Measurements from ENCODE around the gene STARD10. TPM values are rescaled to one million over a fixed set of nuclear protein-coding genes. Genes with fewer than 3 reads are reported as not detected.
"Not testable (repeated sequence)": the region's sequence is repeated elsewhere in the genome, so short reads cannot be mapped to it uniquely, and the experiment has no call there.

Gene STARD10
- total RNA-seq, 2 donors from 2014 or later, result 9.5 to 17.8 TPM

- DNase-seq (ENCODE audit: low spot score) (peak; percentile 82), ATAC-seq (peak; percentile 76 to 89)
- Mint-ChIP-seq H3K4me3 (no peak overlapping the region), H3K27me3 (no peaks in the 10 kb centered on the region), H3K27ac (no peak overlapping the region), H3K36me3 (peaks cover 4% of the 10 kb centered on the region), H3K9me3 (no peaks in the 10 kb centered on the region), H3K4me1 (ENCODE audit: low read depth in 2 of 2) (peaks cover 11 to 35% of the 10 kb centered on the region in 2 donors)
These were observed 28.3 kb upstream of the STARD10 start for GRCh38 chr11:72821920-72822799.

- ATAC-seq (no peak), DNase-seq (ENCODE audit: low spot score) (no peak)
- Mint-ChIP-seq H3K36me3 (peaks cover 4% of the 10 kb centered on the region), H3K27ac (no peak overlapping the region), H3K4me3 (peak overlapping the region; percentile 23), H3K9me3 (no peaks in the 10 kb centered on the region), H3K4me1 (ENCODE audit: low read depth in 2 of 2) (peaks cover 12 to 39% of the 10 kb centered on the region in 2 donors), H3K27me3 (no peaks in the 10 kb centered on the region)
These were observed 27.5 kb upstream of the STARD10 start for GRCh38 chr11:72821221-72821919.

GRCh38 chr11:72820439-72821139, 26.7 kb upstream of the STARD10 start:
- H3K27me3 Mint-ChIP-seq, result no peaks in the 10 kb centered on the region
- H3K9me3 Mint-ChIP-seq, result no peaks in the 10 kb centered on the region
- DNase-seq (ENCODE audit: low spot score), result no peak
- no peak for ATAC-seq
- peak overlapping the region; percentile 23 for H3K4me3 Mint-ChIP-seq
- H3K27ac Mint-ChIP-seq, result peak overlapping the region in 1 of 2 donors; percentile 54
- peaks cover 20 to 42% of the 10 kb centered on the region in 2 donors for H3K4me1 Mint-ChIP-seq (ENCODE audit: low read depth in 2 of 2)
- peaks cover 4% of the 10 kb centered on the region for H3K36me3 Mint-ChIP-seq

GRCh38 chr11:72818971-72819370, 25.1 kb upstream of the STARD10 start:
- Mint-ChIP-seq H3K9me3 (no peaks in the 10 kb centered on the region), H3K4me3 (no peak overlapping the region), H3K27me3 (no peaks in the 10 kb centered on the region), H3K27ac (peak overlapping the region in 1 of 2 donors; percentile 54), H3K36me3 (peaks cover 4% of the 10 kb centered on the region), H3K4me1 (ENCODE audit: low read depth in 2 of 2) (peaks cover 29 to 41% of the 10 kb centered on the region in 2 donors)
- ATAC-seq, result no peak
- DNase-seq (ENCODE audit: low spot score), result no peak

DNA sequence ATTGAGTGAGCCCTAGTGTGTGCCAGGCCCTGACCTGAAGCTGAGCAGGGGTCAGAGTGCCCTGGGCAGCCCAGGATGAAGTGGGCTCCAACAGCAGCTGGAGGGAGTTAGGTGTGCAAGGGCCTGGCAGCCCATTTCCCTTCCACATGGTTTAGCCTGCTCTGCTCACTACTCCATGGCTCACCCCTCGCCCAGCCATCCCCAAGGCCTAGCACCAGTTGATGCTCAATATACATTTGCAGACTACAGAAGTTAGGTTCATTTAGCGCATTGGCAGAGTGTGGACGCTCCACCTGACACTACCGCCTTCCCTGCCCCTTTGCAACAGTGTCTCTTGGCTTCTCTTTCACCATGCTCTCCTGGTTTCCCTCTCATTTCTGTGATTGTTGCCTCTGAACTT, 24.1 kb upstream of the STARD10 start:
- Mint-ChIP-seq H3K36me3 (peaks cover 4% of the 10 kb centered on the region), H3K9me3 (no peaks in the 10 kb centered on the region), H3K27ac (peak overlapping the region; percentile 95 to 97), H3K4me3 (peak overlapping the region; percentile 24), H3K27me3 (no peaks in the 10 kb centered on the region), H3K4me1 (ENCODE audit: low read depth in 2 of 2) (peaks cover 33 to 46% of the 10 kb centered on the region in 2 donors)
- ATAC-seq (no peak), DNase-seq (ENCODE audit: low spot score) (no peak)

GRCh38 chr11:72816404-72816990, 22.6 kb upstream of the STARD10 start:
- H3K4me1 Mint-ChIP-seq (ENCODE audit: low read depth in 2 of 2), result peaks cover 40 to 56% of the 10 kb centered on the region in 2 donors
- H3K27me3 Mint-ChIP-seq, result no peaks in the 10 kb centered on the region
- ATAC-seq (no peak), DNase-seq (ENCODE audit: low spot score) (no peak)
- peak overlapping the region; percentile 98 for H3K4me3 Mint-ChIP-seq
- H3K36me3 Mint-ChIP-seq, result peaks cover 4% of the 10 kb centered on the region
- peak overlapping the region; percentile 95 to 97 for H3K27ac Mint-ChIP-seq
- H3K9me3 Mint-ChIP-seq, result no peaks in the 10 kb centered on the region

DNA sequence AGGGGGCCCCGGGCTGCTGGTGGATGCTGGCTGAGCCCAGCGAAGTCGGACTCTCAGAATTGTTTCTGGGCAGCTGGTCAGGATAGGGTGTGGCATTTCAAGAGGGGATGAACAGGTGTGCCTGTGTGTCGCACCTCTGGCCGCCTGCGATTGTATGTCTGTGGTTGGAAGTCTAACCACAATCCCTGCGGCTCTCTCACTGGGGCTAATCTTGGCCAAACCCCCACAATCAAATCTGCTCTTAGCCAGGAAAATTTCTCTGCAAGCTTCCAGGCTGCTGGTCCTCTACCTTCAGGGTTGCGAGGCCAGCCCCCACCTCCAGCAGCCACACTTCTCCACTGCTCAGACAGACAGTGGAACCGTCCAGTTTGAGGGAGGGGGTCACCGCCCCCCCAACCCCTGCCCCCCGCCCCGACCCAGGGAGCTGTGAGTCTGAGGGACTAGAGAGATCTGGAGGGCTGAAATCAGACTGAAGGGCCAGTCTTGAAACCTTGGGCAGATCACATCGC, 21.3 kb upstream of the STARD10 start:
- peak overlapping the region; percentile 98 for H3K4me3 Mint-ChIP-seq
- peaks cover 46 to 56% of the 10 kb centered on the region in 2 donors for H3K4me1 Mint-ChIP-seq (ENCODE audit: low read depth in 2 of 2)
- DNase-seq (ENCODE audit: low spot score) (no peak), ATAC-seq (no peak)
- H3K27me3 Mint-ChIP-seq, result no peaks in the 10 kb centered on the region
- H3K36me3 Mint-ChIP-seq, result peaks cover 10% of the 10 kb centered on the region
- no peaks in the 10 kb centered on the region for H3K9me3 Mint-ChIP-seq
- H3K27ac Mint-ChIP-seq, result peak overlapping the region; percentile 95 to 97

- Mint-ChIP-seq H3K27me3 (no peaks in the 10 kb centered on the region), H3K4me3 (peak within 1 kb of the TSS; percentile 98), H3K36me3 (peaks cover 10% of the 10 kb centered on the region), H3K9me3 (no peaks in the 10 kb centered on the region), H3K4me1 (ENCODE audit: low read depth in 2 of 2) (peaks cover 46 to 53% of the 10 kb centered on the region in 2 donors), H3K27ac (peak within 1 kb of the TSS; percentile 97)
- peak; percentile 84 to 91 for ATAC-seq
- DNase-seq (ENCODE audit: low spot score), result peak; percentile 94
These were observed 20.7 kb upstream of the STARD10 start, which contains the start of gene ATG16L2 for GRCh38 chr11:72814286-72815109. ATG16L2 (plus strand) TSS chr11:72814411; CDS start chr11:72814446, 35 bp downstream.

GRCh38 chr11:72813740-72814285, 20.0 kb upstream of the STARD10 start:
- ATAC-seq (peak; percentile 77 to 82), DNase-seq (ENCODE audit: low spot score) (peak; percentile 91)
- Mint-ChIP-seq H3K27ac (peak overlapping the region; percentile 97), H3K36me3 (peaks cover 10% of the 10 kb centered on the region), H3K4me3 (peak overlapping the region; percentile 98), H3K4me1 (ENCODE audit: low read depth in 2 of 2) (peaks cover 46 to 49% of the 10 kb centered on the region in 2 donors), H3K27me3 (no peaks in the 10 kb centered on the region), H3K9me3 (no peaks in the 10 kb centered on the region)

DNA sequence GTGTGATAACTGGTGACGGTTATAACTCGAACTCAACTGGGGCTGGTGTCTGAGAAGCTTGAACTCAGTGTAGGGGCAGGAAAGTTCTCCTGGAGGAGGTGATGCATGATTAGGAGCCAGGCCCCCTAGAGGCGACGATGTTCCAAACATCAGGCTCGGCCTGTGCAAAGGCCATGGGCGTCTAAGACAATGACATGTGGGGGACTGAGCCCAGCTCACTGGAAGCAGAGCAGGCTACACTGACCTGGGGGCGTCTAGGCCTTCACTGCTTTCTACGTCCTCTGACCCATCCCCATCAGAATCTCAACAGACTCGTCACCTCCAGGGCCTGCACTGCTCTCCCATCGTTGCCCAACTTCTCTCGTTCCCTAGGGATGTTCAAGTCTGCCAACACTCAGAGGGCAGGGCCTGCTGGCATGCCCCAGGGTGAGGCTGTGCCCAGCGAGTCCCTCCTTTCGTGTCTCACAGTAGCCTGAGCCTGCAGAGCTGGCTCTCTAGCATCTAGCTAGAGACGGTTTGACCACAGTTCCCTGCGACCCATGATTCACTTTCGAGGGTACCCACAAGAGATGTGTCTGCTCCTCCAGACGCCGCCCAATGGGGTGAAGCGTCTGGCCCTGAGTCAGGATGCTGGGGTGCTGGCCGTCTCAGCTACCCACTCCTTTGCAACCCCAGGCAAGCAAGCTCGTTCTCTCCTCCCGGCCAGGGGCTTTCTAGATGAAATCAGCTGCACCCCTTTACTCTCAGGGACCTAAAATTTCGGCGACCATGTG, 19.3 kb upstream of the STARD10 start:
- peak overlapping the region; percentile 98 for H3K4me3 Mint-ChIP-seq
- peak; percentile 73 to 75 for ATAC-seq
- peak; percentile 87 for DNase-seq (ENCODE audit: low spot score)
- peaks cover 6% of the 10 kb centered on the region for H3K36me3 Mint-ChIP-seq
- no peaks in the 10 kb centered on the region for H3K9me3 Mint-ChIP-seq
- H3K27me3 Mint-ChIP-seq, result no peaks in the 10 kb centered on the region
- H3K4me1 Mint-ChIP-seq (ENCODE audit: low read depth in 2 of 2), result peaks cover 42 to 49% of the 10 kb centered on the region in 2 donors
- peak overlapping the region; percentile 97 for H3K27ac Mint-ChIP-seq

DNA sequence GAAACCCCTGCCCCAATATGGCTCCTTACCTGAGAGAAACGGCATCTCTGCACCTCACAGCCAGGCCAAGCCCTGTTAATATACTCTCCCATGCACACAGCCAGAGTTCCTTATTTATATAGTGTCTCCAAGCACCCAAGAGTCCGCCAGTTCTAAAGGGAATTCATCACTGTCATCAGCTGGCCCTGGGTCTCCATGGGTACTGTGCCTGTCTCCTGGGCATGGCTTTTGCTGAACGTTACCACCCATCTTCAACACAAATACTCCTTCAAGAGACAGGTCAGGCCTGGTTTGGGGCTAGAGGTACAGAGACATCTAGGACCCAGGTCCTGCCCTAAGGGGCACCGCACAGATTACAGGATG, 18.7 kb upstream of the STARD10 start:
- Mint-ChIP-seq H3K27me3 (no peaks in the 10 kb centered on the region), H3K9me3 (no peaks in the 10 kb centered on the region), H3K27ac (peak overlapping the region; percentile 97), H3K36me3 (peaks cover 5% of the 10 kb centered on the region), H3K4me3 (peak overlapping the region; percentile 98), H3K4me1 (ENCODE audit: low read depth in 2 of 2) (peaks cover 38 to 48% of the 10 kb centered on the region in 2 donors)
- ATAC-seq, result no peak
- no peak for DNase-seq (ENCODE audit: low spot score)

DNA sequence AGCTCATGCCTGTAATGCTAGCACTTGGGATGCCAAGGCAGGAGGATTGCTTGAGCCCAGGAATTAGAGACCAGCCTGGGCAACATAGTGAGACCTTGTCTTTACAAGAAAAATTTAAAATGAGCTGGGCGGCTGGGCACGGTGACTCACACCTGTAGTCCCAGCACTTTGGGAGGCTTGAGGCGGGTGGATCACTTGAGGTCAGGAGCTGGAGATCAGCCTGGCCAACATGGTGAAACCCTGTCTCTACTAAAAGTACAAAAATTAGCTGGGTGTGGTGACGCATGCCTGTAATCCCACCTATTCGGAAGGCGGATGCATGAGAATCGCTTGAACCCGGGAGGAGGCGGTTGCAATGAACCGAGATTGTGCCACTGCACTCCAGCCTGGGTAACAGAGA, 17.8 kb upstream of the STARD10 start:
- ATAC-seq; H3K27me3 Mint-ChIP-seq; DNase-seq (ENCODE audit: low spot score); H3K36me3 Mint-ChIP-seq; H3K9me3 Mint-ChIP-seq: not testable (repeated sequence)
- Mint-ChIP-seq H3K27ac (peak overlapping the region; percentile 97), H3K4me3 (peak overlapping the region; percentile 98), H3K4me1 (ENCODE audit: low read depth in 2 of 2) (peaks cover 36 to 47% of the 10 kb centered on the region in 2 donors)
